HepG2 (cell line): Measurements from ENCODE around the gene RHBDD1. TPM values are rescaled to one million over a fixed set of nuclear protein-coding genes. Genes with fewer than 3 reads are reported as not detected.

Source experiments
- ATF6 ChIP-seq: sonication (generic); formaldehyde crosslinking; conservative IDR thresholded peaks from 2 replicates; pipeline ENCODE4 v1.4.0; 2020; ENCODE audit warnings: missing genetic modification reagents
- NR3C1 ChIP-seq: sonication (generic); formaldehyde crosslinking; IDR thresholded peaks from 2 replicates; pipeline ENCODE4 v1.4.0; 2020; ENCODE audit warnings: missing genetic modification reagents
- WIZ ChIP-seq: sonication (generic); formaldehyde crosslinking; IDR thresholded peaks from 2 replicates; pipeline ENCODE4 v1.5.1; 2020; ENCODE audit warnings: mild to moderate bottlenecking, missing genetic modification reagents
- ZBTB40 ChIP-seq, 2 experiments: fragments of 450-650 bp in 1 of 2; sonication (generic) in 1 of 2; formaldehyde crosslinking in 1 of 2; IDR thresholded peaks; 2 replicates each; pipeline versions ENCODE4 v1.6.1 to v1.8.0; 2016 to 2022; ENCODE audit warnings: antibody characterized with exemption in 1 of 2, mild to moderate bottlenecking in 1 of 2, missing genetic modification reagents in 1 of 2
- ZBTB7A ChIP-seq: sonication (generic); formaldehyde crosslinking; IDR thresholded peaks from 2 replicates; pipeline ENCODE4 v1.8.0; 2022; ENCODE audit warnings: mild to moderate bottlenecking, missing genetic modification reagents
- ZNF703 ChIP-seq: sonication (generic); formaldehyde crosslinking; IDR thresholded peaks from 2 replicates; pipeline ENCODE4 v1.5.1; 2020; ENCODE audit warnings: missing genetic modification reagents, mild to moderate bottlenecking, moderate library complexity, borderline replicate concordance
- ZNF781 ChIP-seq: sonication (generic); formaldehyde crosslinking; IDR thresholded peaks from 2 replicates; pipeline ENCODE4 v1.5.1; 2020; ENCODE audit warnings: borderline replicate concordance, mild to moderate bottlenecking, missing genetic modification reagents; ENCODE audit errors: not compliant biosample characterization
- ZNF790 ChIP-seq: sonication (generic); formaldehyde crosslinking; IDR thresholded peaks from 2 replicates; pipeline ENCODE4 v1.8.0; 2022; ENCODE audit warnings: missing genetic modification reagents, mild to moderate bottlenecking, borderline replicate concordance
- ZNF839 ChIP-seq: sonication (generic); formaldehyde crosslinking; IDR thresholded peaks from 2 replicates; pipeline ENCODE4 v1.4.0; 2020; ENCODE audit warnings: missing genetic modification reagents, mild to moderate bottlenecking, borderline replicate concordance
- polyA plus RNA-seq, 8 experiments: library from polyadenylated mRNA; depleted of rRNA in 3 of 8; stranded (reverse) in 7 of 8; unstranded in 1 of 8; fragments of >200 nt; fragmentation: Illumina TruSeq in 4 of 8; extraction: Trizol in 4 of 8; gene quantifications; 2 replicates each; pipeline versions ENCODE4 v1.2.1 to v1.2.3, GENCODE V29; 2011 to 2016; ENCODE audit warnings: low read depth in 4 of 8, missing spikeins in 1 of 8, mixed read lengths in 1 of 8; ENCODE audit not compliant: insufficient read depth in 1 of 8
- total RNA-seq, 5 experiments: library from RNA; depleted of rRNA; stranded (reverse); fragments of >200 nt; fragmentation: Illumina TruSeq; extraction: Trizol; gene quantifications; 2 replicates each; pipeline ENCODE4 v1.2.3, GENCODE V29; 2016; ENCODE audit warnings: low read depth in 1 of 5
- TF ChIP-seq, protein P1 (sequence below): sonication (generic); formaldehyde crosslinking; IDR thresholded peaks from 2 replicates; pipeline ENCODE4 v1.8.0; 2022; ENCODE audit warnings: missing genetic modification reagents, low read depth, mild to moderate bottlenecking, borderline replicate concordance
- TF ChIP-seq, protein P2 (sequence below): IDR thresholded peaks from 2 replicates; pipeline ENCODE4 v1.6.1; 2016; ENCODE audit warnings: control low read depth
- TF ChIP-seq, protein P3 (sequence below): sonication (generic); formaldehyde crosslinking; IDR thresholded peaks from 2 replicates; pipeline ENCODE4 v1.8.0; 2022; ENCODE audit warnings: mild to moderate bottlenecking, missing genetic modification reagents, borderline replicate concordance

RHBDD1 gene
- total and polyA plus RNA-seq, 2 of the 13 experiments (the other 11 are each of a cell fraction or from before 2014, with no cell fraction given): 8.2 to 9.5 TPM

DNA sequence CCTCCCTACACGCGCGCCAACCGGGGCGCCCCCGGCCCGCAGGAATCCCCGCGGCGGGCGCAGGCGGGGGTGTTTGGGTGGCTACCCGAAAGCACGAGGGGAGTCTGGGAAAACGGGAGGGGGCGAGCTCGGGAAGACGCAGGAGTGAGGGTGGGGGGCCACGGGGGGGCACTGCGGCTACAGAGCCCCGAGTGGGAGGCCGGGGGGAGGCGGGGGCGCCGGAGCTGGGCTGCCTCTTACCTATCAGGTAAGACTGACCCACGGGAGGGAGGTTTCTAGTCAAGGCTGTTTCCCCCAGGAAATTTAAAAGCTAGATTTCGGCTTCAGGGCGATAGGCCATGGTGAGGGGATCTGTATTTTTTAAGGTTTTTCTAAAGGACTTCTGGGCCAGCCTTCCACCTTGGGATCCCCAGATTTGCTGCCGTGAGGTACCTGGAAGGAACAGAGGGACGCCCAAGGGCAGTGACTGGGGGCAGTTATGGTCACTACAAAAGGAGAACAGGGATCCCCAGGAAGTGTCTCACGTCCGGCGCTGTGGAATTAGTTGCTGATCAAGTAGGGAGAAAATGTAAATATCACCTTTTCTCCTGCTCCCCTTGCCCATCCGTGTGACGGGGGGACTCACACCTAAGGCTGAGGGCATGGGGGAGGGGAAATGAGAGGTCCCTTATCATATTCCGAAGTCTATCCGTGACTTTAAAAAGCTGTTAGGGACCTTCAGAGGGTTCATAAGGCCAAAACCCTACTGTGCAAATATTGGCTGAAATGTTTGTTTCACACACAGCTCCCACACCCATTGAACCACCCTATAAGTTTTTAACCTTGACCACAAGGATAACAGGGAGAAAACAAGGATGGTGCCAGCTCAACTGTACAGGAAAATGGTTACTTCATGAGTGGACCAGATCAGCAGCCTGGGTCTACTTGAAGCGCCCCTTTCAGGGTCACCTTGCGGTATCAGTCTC is 35.6 kb upstream of the RHBDD1 start (continued):
- TF ChIP-seq ZBTB40 (IDR thresholded peaks at IDR 0.05): no peak
- TF ChIP-seq ZBTB40 (CRISPR knock-in tag; IDR thresholded peaks at IDR 0.05): no peak; the same call in 1 of the 2 replicates
- no peak for TF ChIP-seq NR3C1 (CRISPR knock-in tag)
- TF ChIP-seq ZBTB7A (CRISPR knock-in tag): peak; percentile 92
- TF ChIP-seq ZNF790: peak; percentile 94; the same call in 1 of the 2 replicates
- no peak; the same call in 1 of the 2 replicates for TF ChIP-seq ATF6 (CRISPR knock-in tag)
- peak; percentile 83; the same call in 1 of the 2 replicates for TF ChIP-seq WIZ (CRISPR knock-in tag)
- TF ChIP-seq, protein P1, sequence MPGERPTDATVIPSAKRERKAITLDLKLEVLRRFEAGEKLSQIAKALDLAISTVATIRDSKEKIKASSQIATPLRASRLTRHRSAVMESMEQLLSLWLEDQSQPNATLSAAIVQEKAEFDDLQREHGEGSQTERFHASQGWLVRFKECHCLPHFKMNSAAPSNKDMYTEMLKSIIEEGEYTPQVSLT (CRISPR knock-in tag): no peak
- TF ChIP-seq, protein P2, sequence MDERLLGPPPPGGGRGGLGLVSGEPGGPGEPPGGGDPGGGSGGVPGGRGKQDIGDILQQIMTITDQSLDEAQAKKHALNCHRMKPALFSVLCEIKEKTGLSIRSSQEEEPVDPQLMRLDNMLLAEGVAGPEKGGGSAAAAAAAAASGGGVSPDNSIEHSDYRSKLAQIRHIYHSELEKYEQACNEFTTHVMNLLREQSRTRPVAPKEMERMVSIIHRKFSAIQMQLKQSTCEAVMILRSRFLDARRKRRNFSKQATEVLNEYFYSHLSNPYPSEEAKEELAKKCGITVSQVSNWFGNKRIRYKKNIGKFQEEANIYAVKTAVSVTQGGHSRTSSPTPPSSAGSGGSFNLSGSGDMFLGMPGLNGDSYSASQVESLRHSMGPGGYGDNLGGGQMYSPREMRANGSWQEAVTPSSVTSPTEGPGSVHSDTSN (CRISPR knock-in tag): no peak
- peak; percentile 38 for TF ChIP-seq ZNF781 (CRISPR knock-in tag)
- TF ChIP-seq ZNF839: no peak
- TF ChIP-seq ZNF703 (CRISPR knock-in tag): peak; percentile 86; the same call in 1 of the 2 replicates
- TF ChIP-seq, protein P3, sequence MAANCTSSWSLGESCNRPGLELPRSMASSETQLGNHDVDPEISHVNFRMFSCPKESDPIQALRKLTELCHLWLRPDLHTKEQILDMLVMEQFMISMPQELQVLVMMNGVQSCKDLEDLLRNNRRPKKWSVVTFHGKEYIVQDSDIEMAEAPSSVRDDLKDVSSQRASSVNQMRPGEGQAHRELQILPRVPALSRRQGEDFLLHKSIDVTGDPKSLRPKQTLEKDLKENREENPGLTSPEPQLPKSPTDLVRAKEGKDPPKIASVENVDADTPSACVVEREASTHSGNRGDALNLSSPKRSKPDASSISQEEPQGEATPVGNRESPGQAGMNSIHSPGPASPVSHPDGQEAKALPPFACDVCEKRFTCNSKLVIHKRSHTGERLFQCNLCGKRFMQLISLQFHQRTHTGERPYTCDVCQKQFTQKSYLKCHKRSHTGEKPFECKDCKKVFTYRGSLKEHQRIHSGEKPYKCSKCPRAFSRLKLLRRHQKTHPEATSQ (CRISPR knock-in tag): no peak; the same call in 1 of the 2 replicates
